ENCODE measurements around the gene RICTOR.

GRCh38 chr5:38891563-38891962 lies 182.6 kb downstream of the RICTOR start:
- no peak for TF ChIP-seq CTCF (IDR thresholded peaks at IDR 0.05; ENCODE audit: low read length)
- no peak for TF ChIP-seq EZH2 (IDR thresholded peaks at IDR 0.05; ENCODE audit: borderline replicate concordance, low read length)
